HUDEP-2 (cell line): Measurements from ENCODE around the gene CDC42BPB.

Experiments
- DNase-seq, 76 experiments: peaks; one replicate each; lab custom pipeline; 2025; ENCODE audit not compliant: unreplicated experiment in 76 of 76; lab: John Stamatoyannopoulos, UW

The CDC42BPB gene

DNA sequence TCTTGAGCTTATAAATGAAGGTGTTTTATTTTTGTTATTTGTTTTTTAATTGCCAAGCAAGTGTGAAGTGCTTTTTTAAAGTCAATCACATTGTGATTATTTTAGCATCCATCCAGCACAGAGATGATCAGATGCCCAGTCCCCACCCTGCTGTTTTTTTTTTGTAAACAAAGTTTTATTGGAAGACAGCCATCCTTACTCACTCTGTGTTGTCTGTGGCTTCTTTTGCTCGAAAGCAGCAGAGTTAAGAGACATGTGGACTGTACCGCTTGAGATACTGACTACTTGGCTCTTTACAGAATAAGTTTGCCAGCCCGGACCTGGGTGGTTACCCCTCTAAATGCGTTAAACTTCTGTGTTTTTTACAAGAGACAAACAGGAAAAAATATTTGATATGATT, 165.8 kb downstream of the CDC42BPB start:
- DNase-seq: no peak

DNA sequence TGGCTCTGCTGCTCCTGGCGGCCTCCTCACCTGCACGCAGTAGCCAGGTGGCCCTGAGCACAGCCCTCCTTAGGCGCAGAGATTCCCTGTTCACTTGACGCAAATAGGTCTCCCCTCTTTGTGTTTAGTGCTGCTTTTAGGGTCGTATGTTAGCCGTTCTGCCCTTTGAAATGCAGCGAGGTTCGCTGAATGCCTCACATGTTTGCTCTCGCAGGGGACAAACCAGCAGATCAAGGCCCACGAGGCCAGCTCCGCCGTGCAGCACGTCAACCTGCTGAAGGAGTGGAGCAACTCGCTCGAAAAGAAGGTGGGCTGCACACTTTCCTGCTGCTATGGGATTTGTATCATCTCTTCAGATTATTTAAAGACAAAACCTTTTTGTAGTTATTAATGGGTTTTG, 166.2 kb downstream of the CDC42BPB start:
- no peak for DNase-seq

DNA sequence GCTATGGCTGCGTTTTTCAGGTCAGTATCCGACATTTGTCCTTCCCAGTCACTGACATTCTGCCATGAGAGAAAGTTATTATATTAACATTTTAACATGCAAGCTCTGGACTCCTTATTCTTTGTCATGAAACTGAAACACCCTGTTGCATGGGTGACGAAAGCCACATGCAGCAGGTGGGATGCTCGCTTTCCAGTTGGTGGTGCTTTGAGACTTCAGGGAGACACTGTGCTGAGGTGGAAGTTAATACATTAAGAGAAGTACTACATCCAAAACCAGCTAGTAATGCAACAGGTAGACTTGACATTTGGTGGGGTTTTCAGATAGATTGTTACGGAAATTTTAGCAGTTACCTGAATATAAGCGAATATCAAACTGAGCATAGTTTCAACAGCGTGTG, 167.7 kb downstream of the CDC42BPB start:
- no peak for DNase-seq

- DNase-seq: no peak
Observed at GRCh38 chr14:102888748-102889147, 168.6 kb downstream of the CDC42BPB start.

GRCh38 chr14:102885737-102886447, 171.5 kb downstream of the CDC42BPB start:
- no peak for DNase-seq

DNA sequence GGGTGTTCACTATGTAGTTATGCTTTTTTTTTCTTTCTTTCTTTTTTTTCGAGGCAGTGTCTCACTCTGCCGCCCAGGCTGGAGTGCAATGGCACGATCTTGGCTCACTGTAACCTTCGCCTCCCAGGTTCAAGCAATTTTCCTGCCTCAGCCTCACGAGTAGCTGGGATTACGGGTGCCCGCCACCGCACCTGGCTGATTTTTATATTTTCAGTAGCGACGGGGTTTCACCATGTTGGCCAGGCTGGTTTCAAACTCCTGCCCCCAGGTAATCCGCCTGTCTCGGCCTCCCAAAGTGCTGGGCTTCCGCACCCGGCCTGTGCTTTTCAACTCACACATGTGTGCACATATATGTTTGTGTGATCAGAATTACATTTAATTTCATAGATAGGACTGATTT, 173.8 kb downstream of the CDC42BPB start:
- DNase-seq: no peak

- DNase-seq: no peak
Observed at GRCh38 chr14:102883089-102883541, 174.2 kb downstream of the CDC42BPB start.
